ENCODE measurements around the gene TUBGCP2. TPM values are rescaled to one million over a fixed set of nuclear protein-coding genes. Genes with fewer than 3 reads are reported as not detected.
A peak's percentile ranks its signal among the peaks of the same experiment; 100 is the strongest.

TUBGCP2 gene
- total and polyA plus RNA-seq, 9 of the 15 experiments (the other 6 are each of a cell fraction or from before 2014, with no cell fraction given) = 4.3 to 56.6 (median 28.4) TPM

GRCh38 chr10:133257489-133258065 is 51.1 kb downstream of the TUBGCP2 start (continued):
- TF ChIP-seq RBFOX2 (IDR thresholded peaks at IDR 0.05; ENCODE audit: low read depth, low read length) (peak; percentile 73), SIX5 (IDR thresholded peaks at IDR 0.05; ENCODE audit: borderline replicate concordance in 1 of 2, insufficient read depth in 1 of 2, low read depth in 1 of 2, low read length in 2 of 2) (no peak), REST (IDR thresholded peaks at IDR 0.05; ENCODE audit: borderline replicate concordance) (peak; percentile 64; the same call in 1 of the 2 replicates), REST (CRISPR knock-in tag; IDR thresholded peaks at IDR 0.05; ENCODE audit: low read depth) (no peak), PHB (CRISPR knock-in tag; IDR thresholded peaks at IDR 0.05) (no peak), ZNF121 (CRISPR knock-in tag; conservative IDR thresholded peaks at IDR 0.05) (no peak), IRF2 (CRISPR knock-in tag; IDR thresholded peaks at IDR 0.05) (no peak), MYC (IDR thresholded peaks at IDR 0.05; ENCODE audit: low read depth, low read length) (peak; percentile 87), MYC (CRISPR knock-in tag; IDR thresholded peaks at IDR 0.05; ENCODE audit: borderline replicate concordance, low read depth) (no peak), BRD9 (IDR thresholded peaks at IDR 0.05; ENCODE audit: low read depth, partially characterized antibody) (no peak), HNRNPUL1 (IDR thresholded peaks at IDR 0.05; ENCODE audit: low read length) (no peak), HNRNPK (IDR thresholded peaks at IDR 0.05; ENCODE audit: low read depth, low read length, poor library complexity, severe bottlenecking) (no peak), ZNF561 (CRISPR knock-in tag; conservative IDR thresholded peaks at IDR 0.05) (no peak), ZKSCAN1 (IDR thresholded peaks at IDR 0.05; ENCODE audit: low read depth, low read length) (no peak), MTA1 (IDR thresholded peaks at IDR 0.05; ENCODE audit: borderline replicate concordance) (peak; percentile 59; the same call in 1 of the 2 replicates), TCF7 (IDR thresholded peaks at IDR 0.05; ENCODE audit: borderline replicate concordance) (no peak), EP400 (IDR thresholded peaks at IDR 0.05) (peak; percentile 79)
- TF ChIP-seq, protein P1, sequence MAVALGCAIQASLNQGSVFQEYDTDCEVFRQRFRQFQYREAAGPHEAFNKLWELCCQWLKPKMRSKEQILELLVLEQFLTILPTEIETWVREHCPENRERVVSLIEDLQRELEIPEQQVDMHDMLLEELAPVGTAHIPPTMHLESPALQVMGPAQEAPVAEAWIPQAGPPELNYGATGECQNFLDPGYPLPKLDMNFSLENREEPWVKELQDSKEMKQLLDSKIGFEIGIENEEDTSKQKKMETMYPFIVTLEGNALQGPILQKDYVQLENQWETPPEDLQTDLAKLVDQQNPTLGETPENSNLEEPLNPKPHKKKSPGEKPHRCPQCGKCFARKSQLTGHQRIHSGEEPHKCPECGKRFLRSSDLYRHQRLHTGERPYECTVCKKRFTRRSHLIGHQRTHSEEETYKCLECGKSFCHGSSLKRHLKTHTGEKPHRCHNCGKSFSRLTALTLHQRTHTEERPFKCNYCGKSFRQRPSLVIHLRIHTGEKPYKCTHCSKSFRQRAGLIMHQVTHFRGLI (CRISPR knock-in tag; IDR thresholded peaks at IDR 0.05) = no peak
